HPDE6-E6E7 (cell line): ENCODE results near the gene RSPO1.
A peak's percentile ranks its signal among the peaks of the same experiment; 100 is the strongest.
"Not testable (repeated sequence)": the region's sequence is repeated elsewhere in the genome, so short reads cannot be mapped to it uniquely, and the experiment has no call there.

Experiments
- DNase-seq: peaks from one replicate; pipeline ENCODE4 v3.0.0; 2011; ENCODE audit warnings: missing footprints; ENCODE audit errors: extremely low spot score

The RSPO1 gene

DNA sequence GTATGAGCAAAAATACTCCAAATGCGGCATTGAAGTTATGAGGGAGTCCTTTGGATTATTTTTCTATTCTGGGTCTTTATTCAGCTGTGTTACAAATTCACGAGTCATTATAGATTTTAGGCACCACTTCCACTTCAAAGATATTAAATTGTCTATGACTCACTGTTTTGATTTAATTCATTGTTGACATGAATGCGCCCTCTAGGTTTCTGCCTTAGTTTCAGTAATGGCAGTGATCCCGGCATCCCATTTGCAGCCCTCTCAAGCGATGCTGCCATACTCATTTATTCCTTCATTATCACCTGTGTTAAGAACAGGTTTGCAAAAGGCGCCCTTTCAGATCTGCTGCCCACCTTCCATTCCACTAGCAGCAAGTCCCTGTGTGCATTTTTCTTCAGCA, 14.0 kb downstream of the RSPO1 start:
- DNase-seq: no peak

DNA sequence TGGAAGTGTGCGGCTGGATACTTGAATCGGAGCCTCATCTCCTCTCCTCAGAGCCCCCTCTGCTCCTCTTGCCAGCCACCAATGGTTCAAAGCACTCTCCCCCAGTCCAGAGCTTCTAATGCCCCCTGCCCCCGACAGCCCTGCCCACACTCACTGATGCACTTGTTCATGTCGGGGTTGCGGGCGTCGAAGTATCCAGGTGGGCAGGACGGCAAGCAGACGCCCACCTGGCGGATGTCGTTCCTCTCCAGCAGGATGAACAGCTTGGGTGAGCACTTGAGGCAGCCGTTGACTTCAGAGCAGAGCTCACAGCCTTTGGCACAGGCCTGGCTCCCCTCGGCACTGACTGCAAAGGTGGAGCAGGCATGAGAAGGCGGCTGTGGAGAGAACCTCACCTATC, 18.4 kb downstream of the RSPO1 start:
- no peak for DNase-seq

DNA sequence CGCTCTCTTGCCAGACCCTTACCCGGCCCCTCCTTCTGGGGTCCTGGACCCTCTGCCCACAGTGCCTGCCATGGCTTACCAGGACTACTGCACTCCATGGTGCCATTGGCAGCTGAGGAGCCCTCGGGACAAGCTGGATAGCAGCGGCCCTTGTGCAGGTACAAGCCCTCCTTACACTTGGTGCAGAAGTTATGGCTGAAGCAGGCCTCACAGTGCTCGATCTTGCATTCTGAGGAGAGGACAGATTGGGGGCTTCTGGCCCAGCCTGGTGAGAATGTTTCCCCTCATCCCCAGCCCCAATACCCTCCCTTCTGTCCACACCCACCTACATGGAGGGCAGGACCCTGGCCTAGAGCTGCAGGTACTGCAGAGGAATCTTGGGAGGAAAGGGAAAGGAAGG, 20.6 kb downstream of the RSPO1 start:
- no peak for DNase-seq

DNA sequence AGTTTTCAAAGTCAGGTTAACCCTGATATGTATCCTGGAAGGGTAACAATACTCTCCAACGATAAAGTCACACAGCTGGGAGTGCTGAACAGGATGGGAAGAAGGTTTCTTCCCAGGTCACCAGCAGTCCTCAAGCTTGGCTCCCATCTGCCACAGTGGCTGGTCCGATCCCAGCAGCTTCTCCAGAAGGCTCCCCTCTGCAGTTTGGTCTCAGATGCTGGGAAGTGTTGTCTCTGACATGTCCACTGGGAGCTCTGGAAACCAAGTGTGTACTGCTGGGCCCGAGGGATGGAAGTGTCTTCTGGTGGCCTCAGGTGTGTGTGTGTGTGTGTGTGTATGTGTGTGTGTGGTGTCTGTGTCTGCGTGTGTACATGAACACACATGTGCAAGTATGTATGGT, 22.5 kb downstream of the RSPO1 start:
- no peak for DNase-seq

DNA sequence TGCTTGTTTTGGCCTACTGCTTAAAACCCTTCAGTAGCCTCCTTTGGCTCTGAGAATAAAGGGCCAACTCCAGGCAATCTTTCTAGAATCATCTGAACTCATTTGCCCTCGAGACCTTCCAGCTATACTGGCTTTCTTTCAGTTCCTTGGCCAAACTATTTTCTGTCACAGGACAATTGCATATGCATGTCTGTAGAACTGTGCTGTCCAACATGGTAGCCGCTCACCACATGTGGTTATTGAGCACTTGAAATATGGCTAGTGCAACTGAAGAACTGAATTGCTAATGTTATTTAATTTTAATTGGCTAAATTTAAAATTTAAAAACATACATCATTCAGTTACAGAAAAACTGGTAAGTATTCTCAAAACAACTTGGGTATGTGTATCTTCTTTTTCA, 24.7 kb downstream of the RSPO1 start:
- DNase-seq: no peak

DNA sequence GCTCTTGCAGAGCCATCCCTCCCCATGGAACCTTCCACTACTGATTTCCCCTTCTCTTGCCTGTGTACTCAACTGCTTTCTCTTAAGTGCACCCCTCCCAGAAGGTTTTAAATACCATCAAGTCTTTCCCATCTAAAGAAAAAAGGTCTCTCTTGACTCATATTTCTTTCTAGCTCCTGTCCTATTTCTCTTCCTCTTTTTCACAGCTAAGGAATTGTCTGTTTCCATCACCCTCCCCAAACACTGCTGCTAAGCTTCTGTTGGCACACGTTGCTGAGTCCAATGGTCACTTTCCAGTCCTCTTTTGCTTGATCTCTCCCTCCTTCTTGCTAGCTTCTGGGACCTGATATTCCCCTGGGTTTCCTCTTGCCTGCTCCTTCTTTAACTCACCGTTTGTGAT, 25.7 kb downstream of the RSPO1 start:
- DNase-seq: no peak

DNA sequence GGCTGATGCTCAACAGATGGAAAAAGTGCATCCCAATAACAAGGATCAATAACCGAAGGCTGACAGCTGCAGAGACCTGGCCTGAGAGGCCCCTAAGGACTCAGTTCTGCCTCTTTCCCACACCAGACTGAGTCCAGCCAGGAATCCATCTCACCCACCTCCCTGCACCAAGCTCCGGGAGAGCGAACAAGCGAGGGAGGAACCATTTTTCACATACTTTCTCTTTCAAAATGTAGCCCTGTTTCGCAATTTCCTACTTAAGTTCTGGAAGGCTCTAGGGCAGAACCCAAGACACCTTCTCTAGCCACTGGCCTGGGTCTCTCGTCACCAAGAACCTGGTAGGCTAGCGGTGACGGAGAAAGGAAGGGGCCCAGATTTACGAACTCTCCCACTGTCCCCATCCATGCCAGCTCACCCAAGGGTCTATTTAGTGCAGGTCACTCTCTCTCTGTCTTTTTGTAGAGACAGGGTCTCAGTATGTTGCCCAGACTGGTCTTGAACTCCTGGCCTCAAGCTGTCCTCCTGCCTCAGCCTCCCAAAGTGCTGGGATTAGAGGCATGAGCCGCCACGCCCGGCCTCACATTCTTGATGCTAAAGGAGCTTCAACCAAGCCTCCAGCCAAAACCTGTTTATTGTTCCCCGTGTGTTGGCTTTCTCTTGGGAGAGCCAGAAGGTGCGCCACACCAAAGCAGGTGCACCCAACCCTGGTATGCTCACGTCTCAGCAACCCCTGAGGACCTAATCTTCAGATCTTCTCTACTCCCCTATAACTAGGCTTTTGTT, 28.0 kb downstream of the RSPO1 start:
- DNase-seq: no peak

DNA sequence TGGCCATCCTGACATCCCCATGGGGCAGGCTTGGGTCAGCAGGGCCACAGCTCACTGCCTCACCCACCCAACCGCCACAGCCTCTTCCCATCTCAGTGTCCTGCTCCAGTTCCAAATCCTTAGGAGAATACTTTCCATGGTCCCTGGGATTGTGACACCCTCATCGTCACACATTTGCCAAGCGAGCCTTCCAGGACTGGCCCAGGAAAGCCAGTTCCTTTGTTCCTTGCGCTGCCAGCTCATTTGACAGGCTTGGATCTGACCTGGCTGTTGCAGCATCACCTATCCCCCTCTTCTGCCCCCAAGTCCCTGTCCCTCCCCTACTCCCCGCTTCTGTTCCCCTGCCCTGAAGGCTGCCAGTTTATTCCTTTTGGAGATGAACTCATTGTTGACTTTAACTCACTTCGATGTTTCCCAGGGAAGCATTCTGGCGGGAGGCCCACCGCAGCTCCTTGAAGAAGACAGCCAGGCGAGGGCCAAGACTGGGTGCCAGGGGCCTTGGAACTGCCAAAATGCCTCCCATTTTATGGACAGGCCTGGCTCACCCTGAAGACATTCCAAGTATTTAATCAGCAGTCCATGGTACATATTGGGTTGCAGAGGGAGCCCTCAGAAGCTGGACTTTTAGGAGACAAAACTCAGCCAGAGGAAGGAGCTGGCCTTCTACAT, 28.8 kb downstream of the RSPO1 start:
- no peak for DNase-seq

DNA sequence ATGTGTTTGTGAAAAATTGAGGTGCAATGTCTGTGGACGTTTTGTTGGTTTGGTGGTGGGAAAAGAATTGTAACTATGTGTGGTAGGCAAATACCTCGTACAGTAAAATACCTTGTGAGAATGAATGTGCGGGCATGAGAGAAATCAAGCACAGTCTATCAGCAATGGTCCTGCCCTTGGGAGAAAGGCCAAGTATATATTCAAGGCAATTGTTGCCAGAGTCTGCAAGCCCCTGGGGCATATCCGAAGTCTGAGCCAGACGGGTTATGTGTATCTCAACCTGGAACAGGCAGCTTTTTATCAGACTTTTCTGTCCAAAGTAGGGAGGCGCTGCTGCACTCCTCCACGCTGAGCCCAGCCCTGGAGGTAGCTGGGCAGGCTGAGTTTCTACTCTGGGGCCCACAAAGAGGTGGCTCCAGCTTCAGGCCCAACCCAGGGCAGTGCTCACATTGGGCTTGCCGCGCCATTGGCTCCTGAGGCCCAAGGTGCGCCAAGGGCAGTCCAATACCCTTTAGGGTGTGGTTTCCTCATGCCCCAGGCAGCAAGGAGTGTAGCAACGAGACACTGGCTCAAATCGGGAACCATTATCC, 29.5 kb downstream of the RSPO1 start:
- no peak for DNase-seq

DNA sequence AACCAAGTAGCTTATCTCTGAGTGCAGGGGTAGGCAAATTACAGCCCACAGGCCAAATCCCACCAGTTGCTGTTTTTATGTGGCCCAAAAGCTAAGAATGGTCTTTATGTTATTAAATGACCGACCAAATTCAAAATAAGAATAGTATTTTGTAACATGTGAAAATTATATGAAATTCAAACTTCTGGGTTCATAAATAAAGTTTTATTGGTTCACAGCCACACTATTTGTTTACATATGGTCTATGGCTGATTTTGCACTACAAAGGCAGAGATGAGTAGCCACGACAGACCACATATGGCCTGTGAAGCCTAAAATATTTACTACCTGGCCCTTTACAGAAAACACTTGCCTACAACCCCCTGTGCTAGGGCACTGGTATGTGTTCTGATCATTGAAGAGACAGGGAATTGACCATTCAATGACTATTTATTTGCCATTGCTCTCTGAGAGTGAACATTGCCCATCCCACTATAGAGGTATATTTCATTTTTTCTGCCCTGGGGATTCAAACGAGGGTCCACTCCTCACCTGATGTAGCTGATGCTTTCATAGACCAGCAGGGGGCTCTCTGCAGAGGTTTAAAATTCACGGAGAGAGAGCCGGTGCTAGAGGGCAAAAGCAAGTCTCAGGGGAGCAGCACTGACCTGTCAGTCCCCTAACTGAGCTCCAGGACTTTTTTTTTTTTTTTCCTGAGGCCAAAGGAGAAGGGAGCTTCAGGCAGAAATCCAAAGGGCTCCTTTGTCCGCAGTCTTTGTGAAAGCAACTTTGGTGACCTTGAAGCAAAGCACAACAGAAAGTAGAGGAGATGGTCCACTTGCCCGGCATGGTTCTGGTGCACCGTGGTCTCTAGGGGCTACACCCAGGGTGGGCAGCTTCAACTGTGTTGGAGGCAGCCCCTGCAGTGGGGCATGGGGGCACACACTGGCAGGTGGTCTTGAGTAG, 31.7 kb downstream of the RSPO1 start:
- peak; percentile 37 for DNase-seq

DNA sequence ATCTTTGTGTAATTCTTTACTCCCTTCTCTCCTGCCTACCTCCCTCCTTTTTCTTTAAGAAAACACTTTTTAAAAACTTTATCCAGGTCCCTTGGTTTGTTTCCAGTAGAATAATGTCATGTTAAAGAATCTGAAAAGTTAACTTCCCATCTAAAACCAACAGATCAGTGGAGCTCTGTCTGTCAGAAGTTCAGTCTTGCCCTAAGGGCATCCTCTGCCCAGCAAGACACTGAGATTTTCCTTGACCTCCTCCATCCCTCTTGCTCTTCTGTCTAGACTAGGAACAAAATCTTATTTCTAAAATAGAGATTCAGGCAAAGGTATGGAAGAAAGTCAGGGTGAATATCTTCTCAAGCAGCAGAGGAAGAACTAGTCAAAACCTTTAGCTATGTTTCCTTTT, 33.3 kb downstream of the RSPO1 start:
- no peak for DNase-seq

DNA sequence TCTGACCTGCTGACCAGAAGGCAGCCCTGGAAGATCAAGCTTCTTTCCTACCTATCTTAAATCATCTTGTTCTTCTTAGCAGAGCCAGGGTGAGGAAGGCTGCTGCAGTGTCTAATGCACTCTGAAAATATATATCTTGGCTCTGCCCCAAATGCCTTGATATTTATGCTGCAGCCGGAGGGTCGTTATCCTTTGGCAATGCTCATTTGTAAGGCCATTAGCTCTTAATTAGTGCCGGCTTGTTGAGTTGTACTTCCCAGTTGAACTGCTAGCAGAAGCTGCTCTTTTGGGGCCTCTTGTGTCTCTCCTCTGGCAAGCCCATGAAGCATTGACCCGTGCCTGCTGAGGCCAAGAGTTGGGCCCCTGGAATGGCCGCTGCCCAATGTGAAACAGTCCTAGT, 34.8 kb downstream of the RSPO1 start:
- no peak for DNase-seq

DNA sequence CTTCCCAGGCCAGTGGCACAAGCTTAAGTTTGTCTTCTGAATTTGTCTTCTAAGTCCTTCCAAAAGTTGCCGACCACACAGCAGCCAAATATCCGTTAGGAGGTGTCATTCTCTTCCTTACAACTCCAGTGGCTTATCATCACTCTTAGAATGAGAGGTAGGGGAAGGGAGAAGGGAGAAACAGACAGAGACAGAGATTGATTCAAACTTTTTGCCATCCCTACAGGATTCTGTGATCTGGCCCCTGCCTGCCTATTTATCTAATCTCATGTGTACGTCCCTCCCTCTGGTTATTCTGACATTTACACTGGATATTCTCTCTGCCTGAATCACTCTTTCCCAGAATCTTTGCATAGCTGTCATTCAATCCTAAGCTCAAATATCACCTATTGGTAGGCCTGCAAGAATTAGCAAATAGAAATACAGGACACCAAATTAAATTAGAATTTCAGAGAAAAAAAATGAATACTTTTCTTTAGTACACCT, 38.5 kb downstream of the RSPO1 start:
- DNase-seq: no peak

DNA sequence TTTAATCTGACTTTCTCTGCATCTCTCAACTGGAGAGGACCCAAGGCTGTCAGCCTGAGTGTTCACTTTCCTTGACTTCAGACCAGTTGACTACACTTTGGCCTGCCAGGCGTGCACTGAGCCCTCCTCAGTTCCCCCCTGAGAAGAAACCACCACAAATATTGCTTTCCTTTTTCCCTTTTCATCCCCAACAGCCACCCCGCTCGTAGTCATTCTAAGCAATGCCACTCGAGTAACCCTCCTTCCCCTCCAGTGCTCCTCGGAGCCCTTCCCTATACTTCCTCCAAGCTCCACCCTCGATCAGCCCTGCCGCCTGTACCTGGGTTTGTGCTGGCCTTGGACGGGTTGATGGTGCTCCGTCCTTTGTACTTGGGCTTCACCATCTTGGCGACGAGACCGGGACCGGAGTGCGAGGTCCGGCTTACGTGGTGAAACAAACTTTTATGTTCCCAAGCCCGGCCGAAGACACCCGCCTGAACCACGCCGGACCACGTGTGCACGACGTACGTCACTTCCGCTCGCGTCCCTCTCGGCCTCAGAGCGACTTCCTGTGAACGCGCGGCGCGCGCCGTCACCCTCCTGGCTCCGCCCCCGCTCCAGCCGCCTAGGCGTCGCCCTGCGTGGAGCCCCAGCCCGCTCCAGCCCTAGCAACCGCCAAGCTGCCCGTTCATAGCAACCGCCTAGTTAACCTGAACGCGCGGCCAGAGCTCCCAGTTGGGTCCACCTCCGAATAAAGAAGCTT, 39.1 kb downstream of the RSPO1 start, which contains the start of gene GNL2:
Gene GNL2 (minus strand): TSS at position 498 of the 742 bp plus-strand sequence. CDS start 115 bp downstream, at position 383.
- peak; percentile 99 for DNase-seq

DNA sequence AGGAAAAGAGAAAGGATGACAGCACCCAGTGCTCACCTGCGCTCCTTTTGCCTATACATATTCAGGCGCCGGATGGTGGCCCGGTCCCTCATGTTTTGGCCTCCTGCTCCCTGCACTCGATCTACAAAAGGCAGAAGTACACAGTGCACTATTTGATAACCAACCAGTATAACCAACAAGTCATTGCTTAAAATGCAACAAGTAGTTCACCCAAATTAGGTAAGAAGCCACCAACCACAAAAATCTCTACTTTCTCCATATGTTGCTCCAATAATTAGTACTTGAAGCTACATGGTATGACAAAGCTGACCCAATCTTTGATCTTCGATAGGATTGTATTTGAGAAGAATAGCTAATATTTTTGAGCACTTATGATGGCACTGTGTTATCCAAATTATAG, 41.0 kb downstream of the RSPO1 start:
- no peak for DNase-seq

DNA sequence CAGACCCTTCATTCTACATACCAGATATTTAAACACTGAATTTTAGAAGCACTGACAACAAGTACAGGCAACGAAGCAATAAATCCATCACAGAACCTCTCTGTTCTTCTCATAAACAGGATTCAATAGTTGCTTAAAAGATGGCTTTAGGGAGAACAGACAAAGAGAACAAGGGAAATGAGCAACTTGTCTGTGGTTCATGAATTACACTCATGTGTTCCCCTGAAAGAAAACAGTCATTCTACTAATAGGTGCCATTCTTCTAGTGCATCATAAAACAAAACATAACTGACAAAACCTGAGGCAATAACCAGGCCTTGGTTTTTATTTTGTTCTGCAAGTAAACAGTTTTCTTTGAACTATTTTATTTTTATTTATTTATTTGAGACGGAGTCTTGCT, 45.8 kb downstream of the RSPO1 start:
- DNase-seq: no peak

DNA sequence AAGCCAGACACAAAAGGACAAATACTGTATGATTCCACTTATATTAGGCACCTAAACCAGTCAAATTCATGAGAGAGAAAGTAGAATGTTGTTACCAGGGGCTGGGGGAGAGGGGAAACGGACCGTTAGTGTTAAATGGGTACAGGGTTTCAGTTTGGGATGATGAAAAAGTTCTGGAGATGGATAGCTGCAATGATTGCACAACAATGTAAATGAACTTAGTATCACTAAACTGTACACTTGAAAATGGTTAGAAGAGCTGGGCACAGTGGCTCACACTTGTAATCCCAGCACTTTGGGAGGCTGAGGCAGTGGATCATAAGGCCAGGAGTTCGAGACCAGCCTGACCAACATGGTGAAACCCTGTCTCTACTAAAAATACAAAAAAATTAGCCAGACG, 50.1 kb downstream of the RSPO1 start:
- DNase-seq: not testable (repeated sequence)

DNA sequence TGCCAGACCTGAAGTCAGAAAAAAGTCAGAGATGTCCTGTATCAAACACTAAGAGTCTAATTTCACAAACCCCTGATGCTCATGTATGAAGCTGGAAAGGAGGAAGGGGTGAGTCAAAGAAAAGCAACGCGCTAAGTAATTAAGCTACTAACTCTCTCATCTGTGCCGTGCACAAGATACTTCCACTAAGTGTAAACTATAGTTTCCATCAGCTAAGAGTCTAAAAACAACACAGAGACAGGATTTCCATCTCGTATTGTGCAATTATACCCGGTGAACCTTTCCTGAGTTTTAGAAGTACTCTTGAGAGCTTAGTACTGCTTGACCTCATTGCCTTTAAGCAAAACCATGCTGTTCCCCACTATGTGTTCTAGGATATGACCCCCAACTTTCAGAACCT, 59.0 kb downstream of the RSPO1 start:
- DNase-seq: no peak

DNA sequence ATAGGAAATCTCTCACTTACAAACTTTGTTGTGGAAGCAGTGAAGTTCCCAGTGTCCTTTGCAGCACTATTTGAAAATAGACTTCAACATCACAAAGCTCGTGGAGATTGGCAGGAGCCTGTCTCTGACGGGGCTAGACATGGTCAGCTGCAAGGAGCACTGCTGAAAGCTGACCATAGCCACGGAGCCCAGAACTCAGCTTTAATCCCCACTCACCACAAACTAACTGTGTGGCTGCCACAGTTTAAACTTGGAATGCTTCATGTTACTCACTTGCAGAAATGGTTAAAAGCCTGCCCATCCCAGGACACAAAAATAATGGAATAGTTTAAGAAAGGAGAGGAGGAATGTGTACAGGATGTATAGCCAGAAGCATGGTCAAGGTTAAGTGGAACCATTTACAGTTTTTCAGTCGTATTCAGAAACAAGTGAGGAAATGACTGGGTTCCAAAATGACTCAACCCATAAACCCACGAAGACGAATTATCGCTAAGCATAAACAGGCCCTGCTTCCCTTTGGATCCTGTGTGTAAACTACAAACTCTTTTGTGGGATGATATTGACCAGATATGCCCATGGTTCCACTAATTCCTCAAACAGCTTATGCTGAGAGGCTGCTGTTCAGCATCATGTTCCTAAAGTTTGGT, 59.7 kb downstream of the RSPO1 start:
- no peak for DNase-seq

DNA sequence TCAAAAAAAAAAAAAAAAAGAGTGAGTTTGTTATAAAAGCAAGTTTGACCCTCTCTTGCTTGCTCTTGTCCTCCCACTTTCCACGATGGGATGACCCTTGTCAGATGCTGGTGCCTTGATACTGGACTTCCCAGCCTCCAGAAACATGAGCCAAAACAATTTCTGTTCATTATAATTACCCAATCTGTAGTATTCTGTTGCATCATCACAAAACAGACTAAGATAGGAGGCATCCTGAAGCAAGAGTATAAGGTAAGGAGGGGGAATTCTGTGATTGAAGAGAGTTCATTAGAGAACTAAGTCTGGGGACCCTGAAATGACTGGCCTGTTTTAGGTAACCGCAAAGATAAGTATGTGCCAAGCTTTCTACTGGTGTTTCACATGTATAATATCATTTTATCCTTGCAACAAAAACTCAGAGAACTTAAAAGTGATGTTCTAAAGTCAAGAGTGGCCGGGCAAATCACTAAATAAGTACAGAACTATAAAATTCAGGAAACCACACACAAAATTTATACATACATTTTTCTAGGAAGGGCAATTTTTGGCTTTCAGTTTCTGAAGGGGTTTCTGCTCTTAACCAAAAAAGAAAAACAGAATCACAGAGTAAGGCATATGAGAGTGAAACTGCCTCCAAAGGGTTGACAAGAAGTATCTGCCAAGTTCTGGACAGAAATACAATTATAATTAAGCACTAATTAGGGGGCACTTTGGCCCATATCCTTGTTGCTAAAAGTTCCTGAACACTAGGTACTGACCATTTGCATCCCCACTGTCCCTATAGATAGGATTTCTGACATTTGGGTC, 64.0 kb downstream of the RSPO1 start:
- no peak for DNase-seq
